ENCODE results near the gene IGSF21.

IGSF21 gene

GRCh38 chr1:18085387-18086074 is 22.1 kb upstream of the IGSF21 start:
- DNase-seq, result no peak
- TF ChIP-seq POLR2A (IDR thresholded peaks at IDR 0.05; ENCODE audit: low read length), result no peak

- DNase-seq, result no peak
- no peak for TF ChIP-seq GATA1 (IDR thresholded peaks at IDR 0.05; ENCODE audit: low read depth, low read length)
- no peak for TF ChIP-seq POLR2A (IDR thresholded peaks at IDR 0.05; ENCODE audit: low read length)
These were observed 19.5 kb upstream of the IGSF21 start for GRCh38 chr1:18088077-18088594.

DNA sequence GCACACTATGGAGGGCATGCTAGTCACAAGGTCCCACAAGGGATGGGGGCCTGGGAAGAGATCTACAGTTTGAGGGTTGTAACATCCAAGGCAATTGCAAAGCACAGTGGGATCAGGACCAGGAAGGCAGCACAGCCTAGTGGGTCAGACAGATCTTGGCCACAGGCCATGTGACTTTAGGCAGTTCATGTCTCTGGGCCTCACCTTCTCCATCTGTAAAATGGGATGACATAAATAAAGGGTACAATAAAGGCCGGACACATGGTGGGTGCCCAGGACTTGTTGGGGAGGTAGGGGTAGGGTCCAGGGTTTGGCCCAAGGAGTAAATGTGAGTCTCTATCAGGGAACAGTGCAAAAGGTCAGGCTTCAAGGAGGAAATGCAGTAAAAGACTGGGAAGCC is 18.1 kb upstream of the IGSF21 start:
- no peak for DNase-seq
- TF ChIP-seq POLR2A (IDR thresholded peaks at IDR 0.05; ENCODE audit: low read length) (no peak), GATA1 (IDR thresholded peaks at IDR 0.05; ENCODE audit: low read depth, low read length) (no peak)

DNA sequence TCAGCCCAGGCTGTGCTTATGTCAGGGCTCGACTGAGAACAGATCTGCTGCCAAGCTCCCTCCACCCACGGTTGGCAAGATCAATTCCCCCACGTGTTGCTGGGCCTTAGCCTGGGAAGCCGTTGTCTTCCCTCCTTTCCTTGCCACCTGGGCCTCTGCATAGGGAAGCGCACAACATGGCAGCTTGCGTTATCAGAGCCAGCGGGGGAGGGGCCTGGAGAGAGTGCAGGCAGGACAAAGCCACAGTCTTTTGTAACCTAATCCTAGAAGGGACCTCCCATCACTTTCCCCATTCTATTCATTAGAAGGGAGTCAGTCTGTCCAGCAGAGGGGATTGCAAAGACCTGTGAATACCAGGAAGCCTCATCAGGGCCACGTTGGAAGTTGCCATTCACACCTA is 17.0 kb upstream of the IGSF21 start:
- TF ChIP-seq POLR2A (IDR thresholded peaks at IDR 0.05; ENCODE audit: low read length) (no peak), GATA1 (IDR thresholded peaks at IDR 0.05; ENCODE audit: low read depth, low read length) (no peak)
- no peak for DNase-seq

GRCh38 chr1:18091660-18092446 is 15.7 kb upstream of the IGSF21 start:
- TF ChIP-seq GATA1 (IDR thresholded peaks at IDR 0.05; ENCODE audit: low read depth, low read length) (no peak), POLR2A (IDR thresholded peaks at IDR 0.05; ENCODE audit: low read length) (no peak)
- DNase-seq, result no peak

DNA sequence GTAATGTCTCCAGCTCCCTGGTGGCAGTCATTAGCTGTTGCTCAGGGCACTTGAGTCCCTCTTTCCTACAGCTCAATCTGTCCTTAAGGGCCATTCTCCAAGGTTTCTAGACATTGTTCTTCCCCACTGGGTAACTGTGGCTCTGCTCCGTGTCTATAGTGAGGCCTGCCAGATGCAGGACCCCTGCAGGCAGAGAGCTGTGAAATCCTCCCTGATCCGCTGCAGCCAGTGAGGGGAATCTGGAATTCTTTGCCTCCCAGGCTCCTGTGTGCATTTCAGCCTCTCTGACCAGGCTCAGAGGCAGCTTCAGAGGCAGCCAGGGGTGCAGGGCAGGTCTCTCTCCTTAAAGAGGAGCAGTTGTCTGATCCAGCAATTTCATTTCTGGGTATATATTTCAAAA is 14.4 kb upstream of the IGSF21 start:
- no peak for TF ChIP-seq GATA1 (IDR thresholded peaks at IDR 0.05; ENCODE audit: low read depth, low read length)
- TF ChIP-seq POLR2A (IDR thresholded peaks at IDR 0.05; ENCODE audit: low read length), result no peak
- no peak for DNase-seq

GRCh38 chr1:18093646-18094045 is 14.0 kb upstream of the IGSF21 start:
- DNase-seq, result no peak
- TF ChIP-seq GATA1 (IDR thresholded peaks at IDR 0.05; ENCODE audit: low read depth, low read length) (no peak), POLR2A (IDR thresholded peaks at IDR 0.05; ENCODE audit: low read length) (no peak)

GRCh38 chr1:18094096-18094495 is 13.5 kb upstream of the IGSF21 start:
- no peak for TF ChIP-seq GATA1 (IDR thresholded peaks at IDR 0.05; ENCODE audit: low read depth, low read length)
- no peak for TF ChIP-seq POLR2A (IDR thresholded peaks at IDR 0.05; ENCODE audit: low read length)
- no peak for DNase-seq

DNA sequence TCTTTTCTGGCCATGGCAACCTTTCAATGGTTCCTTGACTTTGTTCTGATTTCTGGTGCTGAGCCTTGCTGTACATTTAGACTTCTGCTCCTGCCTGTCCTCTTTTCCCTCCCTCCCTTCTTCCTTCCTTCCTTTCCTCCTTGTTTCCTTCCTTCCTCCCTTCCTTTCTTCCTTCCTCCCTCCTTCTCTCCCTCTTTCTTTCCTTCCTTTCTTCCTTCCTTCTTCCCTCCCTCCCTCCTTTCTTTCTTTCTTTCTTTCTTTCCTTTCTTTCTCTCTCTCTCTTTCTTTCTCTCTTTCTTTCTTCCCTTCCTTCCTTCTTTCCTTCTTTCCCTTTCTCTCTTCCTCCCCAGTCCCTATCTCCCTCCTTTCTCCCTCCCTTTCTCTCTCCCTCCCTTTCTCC is 10.4 kb upstream of the IGSF21 start:
- TF ChIP-seq GATA1 (IDR thresholded peaks at IDR 0.05; ENCODE audit: low read depth, low read length), result no peak
- no peak for TF ChIP-seq POLR2A (IDR thresholded peaks at IDR 0.05; ENCODE audit: low read length)
- no peak for DNase-seq

- no peak for DNase-seq
- TF ChIP-seq GATA1 (IDR thresholded peaks at IDR 0.05; ENCODE audit: low read depth, low read length) (no peak), POLR2A (IDR thresholded peaks at IDR 0.05; ENCODE audit: low read length) (no peak)
These were observed 8.6 kb upstream of the IGSF21 start for GRCh38 chr1:18099026-18099425.

DNA sequence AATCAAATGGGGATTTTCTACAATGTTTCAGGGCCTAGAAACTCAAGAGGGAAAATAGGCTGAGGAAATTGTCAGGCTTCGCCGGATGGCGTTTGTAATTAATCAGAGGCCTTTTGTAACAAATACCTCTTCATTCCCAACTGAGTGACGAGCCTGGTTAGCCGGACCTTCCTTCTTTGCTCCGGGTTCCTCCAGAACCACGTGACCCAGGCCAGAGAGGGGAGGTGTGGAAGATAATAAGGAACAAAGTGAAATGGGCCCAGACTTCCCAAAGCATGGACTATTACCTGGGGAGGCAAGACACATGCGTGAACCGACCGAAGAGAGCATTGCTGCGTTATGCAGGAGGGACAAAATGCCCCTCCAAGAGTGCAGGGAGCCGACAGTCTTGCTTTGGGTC is 7.5 kb upstream of the IGSF21 start:
- TF ChIP-seq GATA1 (IDR thresholded peaks at IDR 0.05; ENCODE audit: low read depth, low read length) (no peak), POLR2A (IDR thresholded peaks at IDR 0.05; ENCODE audit: low read length) (no peak)
- DNase-seq, result no peak

GRCh38 chr1:18100491-18101063 is 7.0 kb upstream of the IGSF21 start:
- TF ChIP-seq POLR2A (IDR thresholded peaks at IDR 0.05; ENCODE audit: low read length), result no peak
- no peak for TF ChIP-seq GATA1 (IDR thresholded peaks at IDR 0.05; ENCODE audit: low read depth, low read length)
- peak; percentile 9 to 65 for DNase-seq

DNA sequence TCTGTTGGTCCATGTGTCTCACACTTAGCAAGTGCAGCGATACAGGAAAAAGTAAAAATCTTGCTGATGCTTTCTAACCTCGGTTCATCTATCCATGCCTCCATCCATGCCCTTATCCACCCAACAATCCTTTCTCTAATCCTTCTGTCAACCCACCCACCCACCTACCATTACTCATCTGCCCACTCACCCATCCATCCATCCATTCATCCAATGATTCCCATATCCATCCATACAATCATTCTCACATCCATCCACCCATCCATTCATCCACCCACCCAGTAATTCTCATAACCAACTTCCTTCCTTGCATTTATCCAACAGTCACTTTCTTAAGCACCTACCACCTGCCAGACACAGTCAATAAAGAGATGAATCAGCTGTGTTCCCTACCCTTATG is 6.1 kb upstream of the IGSF21 start:
- no peak for DNase-seq
- TF ChIP-seq GATA1 (IDR thresholded peaks at IDR 0.05; ENCODE audit: low read depth, low read length) (no peak), POLR2A (IDR thresholded peaks at IDR 0.05; ENCODE audit: low read length) (no peak)

DNA sequence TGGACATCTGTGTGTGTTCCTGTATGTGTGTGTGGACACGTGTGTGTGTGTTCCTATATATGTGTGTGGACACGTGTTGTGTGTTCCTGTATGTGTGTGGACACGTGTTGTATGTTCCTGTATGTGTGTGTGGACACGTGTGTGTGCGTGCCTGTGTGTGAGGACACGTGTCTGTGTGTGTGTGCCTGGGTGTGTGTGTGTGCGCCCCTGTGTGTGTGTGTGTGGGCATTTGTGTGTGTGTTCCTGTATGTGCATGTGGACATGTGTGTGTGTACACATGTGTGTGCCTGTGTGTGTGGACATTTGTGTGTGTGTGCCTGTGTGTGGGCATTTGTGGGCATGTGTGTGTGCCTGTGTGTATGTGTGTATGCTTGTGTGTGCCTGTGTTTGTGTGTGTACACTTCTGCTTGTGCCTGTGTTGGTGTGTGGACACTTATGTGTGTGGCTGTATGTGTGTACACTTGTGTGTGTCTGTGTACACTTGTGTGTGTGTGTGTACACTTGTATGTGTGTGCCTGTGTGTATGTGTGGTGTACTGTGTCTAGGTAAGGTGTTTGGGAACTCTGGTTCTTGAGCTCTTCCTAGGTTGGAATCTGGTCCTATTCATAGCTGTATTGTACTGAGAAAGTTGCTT is 3.7 kb upstream of the IGSF21 start:
- TF ChIP-seq POLR2A (IDR thresholded peaks at IDR 0.05; ENCODE audit: low read length) (no peak), GATA1 (IDR thresholded peaks at IDR 0.05; ENCODE audit: low read depth, low read length) (no peak)
- DNase-seq, result no peak
